Lower lobe of right lung (tissue), 2 donors: Measurements from ENCODE around the gene GLRX2. TPM values are rescaled to one million over a fixed set of nuclear protein-coding genes. Genes with fewer than 3 reads are reported as not detected.

Experiments
- ATAC-seq, 2 donors: fragments of 200-7000 bp; cut with Tn5 transposase; one replicate each; pipeline ENCODE4 v1.9.1; 2020 to 2022; ENCODE audit warnings: mild to moderate bottlenecking in 2 of 2, moderate library complexity in 2 of 2
- DNase-seq: peaks from one replicate; pipeline ENCODE4 v3.0.0-alpha.2; 2020
- H3K27ac ChIP-seq: fragments of 200-600 bp; one replicate; pipeline ENCODE4 v1.8.0; 2022
- H3K27me3 ChIP-seq: fragments of 200-600 bp; one replicate; pipeline ENCODE4 v1.8.0; 2022; ENCODE audit warnings: low read depth
- H3K36me3 ChIP-seq: fragments of 200-600 bp; one replicate; pipeline ENCODE4 v1.8.0; 2022; ENCODE audit warnings: mild to moderate bottlenecking
- H3K4me1 ChIP-seq: fragments of 200-600 bp; one replicate; pipeline ENCODE4 v1.8.0; 2022
- H3K4me3 ChIP-seq: fragments of 200-600 bp; one replicate; pipeline ENCODE4 v1.8.0; 2022; ENCODE audit warnings: mild to moderate bottlenecking
- H3K9me3 ChIP-seq: fragments of 200-600 bp; one replicate; pipeline ENCODE4 v1.8.0; 2022
- intact Hi-C: fragments of 100-400 bp; cut with DNase I; formaldehyde crosslinking; loops from one replicate; pipeline ENCODE4 v1.11.0; 2022
- total RNA-seq: library from RNA; stranded (reverse); fragmentation: NEBNext Ultra II Directional; extraction: Animal tissue kit (Norgen Biotek cat#: 25700); gene quantifications from one replicate; pipeline ENCODE4 v1.2.1, GENCODE V29; 2021
- TF ChIP-seq, protein P1 (sequence below): fragments of 200-600 bp; IDR thresholded peaks from one replicate; pipeline ENCODE4 v1.8.0; 2022; ENCODE audit warnings: antibody characterized with exemption, mild to moderate bottlenecking
- donor health status: DM: no; HTN: yes; CAD: no; lungs with severe emphysema.

Gene GLRX2
- total RNA-seq, 1 donor from 2014 or later = 25.2 TPM

DNA sequence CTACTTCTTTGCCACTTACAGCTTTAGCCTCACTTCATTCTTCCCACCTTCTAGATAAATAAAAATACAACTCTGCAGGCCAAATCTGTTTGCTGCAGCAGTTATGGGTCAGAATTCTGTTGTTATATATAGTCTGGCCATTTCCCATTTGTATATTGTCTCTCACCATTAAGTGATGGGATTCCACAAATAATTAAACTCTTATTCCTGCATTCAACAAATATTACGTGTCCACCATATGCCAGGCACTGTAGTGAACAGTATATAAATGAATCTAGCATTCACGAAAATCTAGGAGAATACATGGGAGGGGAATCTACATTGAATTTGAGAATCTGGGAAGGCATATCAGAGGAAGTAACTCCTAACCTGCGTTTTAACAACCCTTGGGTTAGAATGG, 5.7 kb upstream of the GLRX2 start:
- no peaks in the 10 kb centered on the region for H3K9me3 ChIP-seq
- TF ChIP-seq, protein P1, sequence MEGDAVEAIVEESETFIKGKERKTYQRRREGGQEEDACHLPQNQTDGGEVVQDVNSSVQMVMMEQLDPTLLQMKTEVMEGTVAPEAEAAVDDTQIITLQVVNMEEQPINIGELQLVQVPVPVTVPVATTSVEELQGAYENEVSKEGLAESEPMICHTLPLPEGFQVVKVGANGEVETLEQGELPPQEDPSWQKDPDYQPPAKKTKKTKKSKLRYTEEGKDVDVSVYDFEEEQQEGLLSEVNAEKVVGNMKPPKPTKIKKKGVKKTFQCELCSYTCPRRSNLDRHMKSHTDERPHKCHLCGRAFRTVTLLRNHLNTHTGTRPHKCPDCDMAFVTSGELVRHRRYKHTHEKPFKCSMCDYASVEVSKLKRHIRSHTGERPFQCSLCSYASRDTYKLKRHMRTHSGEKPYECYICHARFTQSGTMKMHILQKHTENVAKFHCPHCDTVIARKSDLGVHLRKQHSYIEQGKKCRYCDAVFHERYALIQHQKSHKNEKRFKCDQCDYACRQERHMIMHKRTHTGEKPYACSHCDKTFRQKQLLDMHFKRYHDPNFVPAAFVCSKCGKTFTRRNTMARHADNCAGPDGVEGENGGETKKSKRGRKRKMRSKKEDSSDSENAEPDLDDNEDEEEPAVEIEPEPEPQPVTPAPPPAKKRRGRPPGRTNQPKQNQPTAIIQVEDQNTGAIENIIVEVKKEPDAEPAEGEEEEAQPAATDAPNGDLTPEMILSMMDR = no peak
- intact Hi-C loops = no loop called here
- H3K4me3 ChIP-seq = no peak overlapping the region
- DNase-seq = no peak
- H3K27me3 ChIP-seq = no peaks in the 10 kb centered on the region
- no peak overlapping the region for H3K27ac ChIP-seq
- no peaks in the 10 kb centered on the region for H3K36me3 ChIP-seq
- H3K4me1 ChIP-seq = peaks cover 10% of the 10 kb centered on the region
- ATAC-seq = no peak

DNA sequence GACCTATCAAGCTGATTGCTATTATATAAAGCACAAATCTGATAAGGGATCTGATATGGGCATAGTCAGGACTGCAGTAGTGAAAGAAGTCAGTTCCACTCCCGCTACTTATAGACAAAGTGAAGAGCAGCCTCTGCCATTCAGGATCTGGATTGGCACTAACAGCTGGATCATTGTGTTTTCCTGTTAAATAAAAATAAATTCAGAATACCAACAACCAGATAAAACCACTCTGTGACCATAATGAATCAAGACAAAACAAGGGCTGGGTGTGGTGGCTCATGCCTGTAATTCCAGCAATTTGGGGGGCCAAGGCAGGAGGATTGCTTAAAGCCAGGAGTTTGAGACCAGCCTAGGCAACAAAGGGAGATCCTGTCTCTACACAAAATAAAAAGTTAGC, 5.0 kb upstream of the GLRX2 start:
- DNase-seq = no peak
- H3K36me3 ChIP-seq = no peaks in the 10 kb centered on the region
- H3K27ac ChIP-seq = no peak overlapping the region
- no peaks in the 10 kb centered on the region for H3K9me3 ChIP-seq
- no peaks in the 10 kb centered on the region for H3K27me3 ChIP-seq
- ATAC-seq = no peak
- TF ChIP-seq, protein P1 = no peak
- H3K4me1 ChIP-seq = peaks cover 10% of the 10 kb centered on the region
- H3K4me3 ChIP-seq = no peak overlapping the region
- intact Hi-C loops = no loop called here

DNA sequence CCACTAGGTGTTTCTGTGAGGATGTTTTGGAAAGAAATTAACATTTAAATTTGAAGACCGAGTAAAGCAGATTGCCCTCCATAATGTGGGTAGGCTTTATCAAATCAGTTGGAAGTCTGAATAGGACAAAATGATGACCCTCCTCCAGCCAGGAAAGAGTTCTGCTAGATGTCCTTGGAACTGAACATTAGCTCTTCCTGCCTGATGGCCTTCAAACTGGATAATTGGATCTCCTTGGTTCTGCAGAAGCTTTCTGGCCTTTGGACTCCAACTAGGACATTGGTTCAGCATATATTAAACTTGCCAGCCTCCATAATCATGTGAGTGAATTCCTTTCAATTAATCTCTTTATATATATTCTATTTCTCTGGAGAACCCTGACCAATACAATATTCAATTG, 4.4 kb upstream of the GLRX2 start:
- Histone ChIP-seq H3K27ac (no peak overlapping the region), H3K36me3 (no peaks in the 10 kb centered on the region), H3K4me1 (peaks cover 10% of the 10 kb centered on the region), H3K27me3 (no peaks in the 10 kb centered on the region), H3K4me3 (no peak overlapping the region), H3K9me3 (no peaks in the 10 kb centered on the region)
- no peak for DNase-seq
- no peak for ATAC-seq
- intact Hi-C loops = no loop called here
- TF ChIP-seq, protein P1 = no peak

DNA sequence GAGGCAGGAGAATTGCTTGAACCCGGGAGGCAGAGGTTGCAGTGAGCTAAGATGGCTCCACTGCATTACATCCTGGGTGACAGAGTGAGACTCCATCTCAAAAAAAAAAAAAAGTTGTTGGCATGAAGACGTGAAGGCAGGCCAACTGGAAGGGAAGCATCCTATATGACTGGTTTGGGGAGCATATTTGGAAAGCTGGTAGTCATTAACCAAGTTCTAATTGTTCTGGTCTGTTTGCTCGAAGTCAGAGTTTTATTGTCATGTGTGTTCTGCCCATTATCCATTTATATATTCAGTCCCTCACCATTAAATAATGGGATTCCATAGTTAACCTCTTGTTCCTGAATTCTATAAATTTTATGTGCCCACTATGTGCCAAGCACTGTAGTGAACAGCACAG, 3.3 kb upstream of the GLRX2 start:
- no peak overlapping the region for H3K4me3 ChIP-seq
- ATAC-seq (no peak), DNase-seq (no peak)
- no peaks in the 10 kb centered on the region for H3K9me3 ChIP-seq
- no peak overlapping the region for H3K27ac ChIP-seq
- H3K4me1 ChIP-seq = peaks cover 19% of the 10 kb centered on the region
- TF ChIP-seq, protein P1 = no peak
- intact Hi-C loops = no loop called here
- H3K36me3 ChIP-seq = no peaks in the 10 kb centered on the region
- no peaks in the 10 kb centered on the region for H3K27me3 ChIP-seq

DNA sequence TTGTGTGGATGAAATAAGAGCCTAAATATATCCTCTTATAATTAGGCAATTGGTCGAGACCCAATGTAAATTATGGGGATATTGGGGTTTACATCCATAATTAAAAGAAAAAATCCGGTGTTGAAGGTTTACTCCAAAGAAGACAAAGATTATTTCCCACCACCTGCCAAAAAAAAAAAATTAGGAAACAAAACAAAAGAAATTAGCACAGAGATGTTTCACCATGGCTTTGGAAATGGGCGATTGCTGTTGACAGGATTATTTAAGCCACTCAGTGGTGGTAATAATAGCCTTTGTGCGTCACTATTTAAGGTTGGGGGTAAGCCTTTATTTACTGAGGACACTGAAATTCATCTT, 585 bp upstream of the GLRX2 start:
- Histone ChIP-seq H3K27me3 (no peaks in the 10 kb centered on the region), H3K27ac (peak overlapping the region; percentile 94)
- no peak for DNase-seq

More for the DNA sequence above, 585 bp upstream of the GLRX2 start:
- intact Hi-C loops = no loop called here
- ATAC-seq = no peak
- peak overlapping the region; percentile 97 for H3K4me3 ChIP-seq
- H3K36me3 ChIP-seq = peaks cover 1% of the 10 kb centered on the region
- peaks cover 20% of the 10 kb centered on the region for H3K4me1 ChIP-seq
- H3K9me3 ChIP-seq = no peaks in the 10 kb centered on the region
- TF ChIP-seq, protein P1 = no peak
